Measurements from ENCODE around the gene KCND2. TPM values are rescaled to one million over a fixed set of nuclear protein-coding genes. Genes with fewer than 3 reads are reported as not detected.

The KCND2 gene
- polyA plus RNA-seq, 1 of the 3 experiments (the other 2 are of a cell fraction) = not detected

DNA sequence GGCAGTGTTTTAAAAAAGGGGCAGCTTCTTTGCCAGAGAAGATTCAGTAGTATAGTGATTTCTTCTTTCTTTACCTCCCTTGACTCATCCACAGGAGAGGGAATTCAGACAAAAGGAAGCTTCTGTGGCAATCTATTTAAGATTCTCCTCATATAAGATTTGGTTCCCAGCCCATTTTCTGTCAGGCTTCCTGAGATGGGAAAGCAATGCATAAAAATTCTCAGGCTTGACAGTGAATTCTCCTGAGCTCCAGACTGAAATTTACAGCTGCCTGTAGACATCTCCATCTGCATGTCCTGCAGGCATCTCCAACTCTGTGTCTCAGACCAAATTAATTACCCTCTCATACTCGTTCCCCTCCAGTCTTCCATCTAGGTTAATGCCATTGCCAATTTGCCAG lies 512.1 kb downstream of the KCND2 start:
- WGBS (ENCODE audit: low lambda C conversion rate) = 0% methylated on average over 1 of the region's 1 CpG
- no peak for DNase-seq
- H3K27ac ChIP-seq (ENCODE audit: low read depth in 2 of 2, low read length in 1 of 2) = no peak overlapping the region
- no peaks in the 10 kb centered on the region for H3K36me3 ChIP-seq (replicated peaks in 1 of 2; ENCODE audit: control insufficient read depth in 1 of 2, insufficient read depth in 2 of 2, low read length in 1 of 2)
- H4K20me1 ChIP-seq (ENCODE audit: insufficient read depth) = no peaks in the 10 kb centered on the region
- H3K9me3 ChIP-seq = no peaks in the 10 kb centered on the region
- H3K27me3 ChIP-seq (ENCODE audit: insufficient read depth) = peaks cover 24% of the 10 kb centered on the region; the same call in 1 of the 2 replicates
- H3K79me2 ChIP-seq (ENCODE audit: insufficient read depth) = no peaks in the 10 kb centered on the region
- H3F3A ChIP-seq (replicated peaks; ENCODE audit: insufficient read depth) = no peaks in the 10 kb centered on the region
- CTCF ChIA-PET = interaction anchor here (1.2 to 3.2 kb wide), 6 partner anchors 8 to 552 kb away, joined by 3 to 14 read pairs (median 6); partner anchors contain the start of gene CPED1
- TF ChIP-seq JUND (IDR thresholded peaks at IDR 0.05) (no peak), ELF1 (IDR thresholded peaks at IDR 0.05) (no peak), SMC3 (IDR thresholded peaks at IDR 0.05; ENCODE audit: low read depth, low read length) (no peak), PBX3 (IDR thresholded peaks at IDR 0.05) (no peak), RCOR1 (IDR thresholded peaks at IDR 0.05; ENCODE audit: low read length) (no peak), MEF2A (IDR thresholded peaks at IDR 0.05; ENCODE audit: borderline replicate concordance, low read depth) (no peak), NFIC (IDR thresholded peaks at IDR 0.05; ENCODE audit: borderline replicate concordance) (no peak), MXI1 (IDR thresholded peaks at IDR 0.05; ENCODE audit: low read depth, low read length) (no peak), FOXJ3 (CRISPR knock-in tag; IDR thresholded peaks at IDR 0.05) (no peak), YY1 (IDR thresholded peaks at IDR 0.05; ENCODE audit: low read depth) (no peak), RAD21 (IDR thresholded peaks at IDR 0.05; ENCODE audit: low read length) (no peak), GABPA (IDR thresholded peaks at IDR 0.05; ENCODE audit: low read depth) (no peak), SIN3A (IDR thresholded peaks at IDR 0.05; ENCODE audit: borderline replicate concordance, low read depth, low read length) (no peak), CHD2 (IDR thresholded peaks at IDR 0.05; ENCODE audit: low read length, partially characterized antibody) (no peak)
- TF ChIP-seq, protein P1, sequence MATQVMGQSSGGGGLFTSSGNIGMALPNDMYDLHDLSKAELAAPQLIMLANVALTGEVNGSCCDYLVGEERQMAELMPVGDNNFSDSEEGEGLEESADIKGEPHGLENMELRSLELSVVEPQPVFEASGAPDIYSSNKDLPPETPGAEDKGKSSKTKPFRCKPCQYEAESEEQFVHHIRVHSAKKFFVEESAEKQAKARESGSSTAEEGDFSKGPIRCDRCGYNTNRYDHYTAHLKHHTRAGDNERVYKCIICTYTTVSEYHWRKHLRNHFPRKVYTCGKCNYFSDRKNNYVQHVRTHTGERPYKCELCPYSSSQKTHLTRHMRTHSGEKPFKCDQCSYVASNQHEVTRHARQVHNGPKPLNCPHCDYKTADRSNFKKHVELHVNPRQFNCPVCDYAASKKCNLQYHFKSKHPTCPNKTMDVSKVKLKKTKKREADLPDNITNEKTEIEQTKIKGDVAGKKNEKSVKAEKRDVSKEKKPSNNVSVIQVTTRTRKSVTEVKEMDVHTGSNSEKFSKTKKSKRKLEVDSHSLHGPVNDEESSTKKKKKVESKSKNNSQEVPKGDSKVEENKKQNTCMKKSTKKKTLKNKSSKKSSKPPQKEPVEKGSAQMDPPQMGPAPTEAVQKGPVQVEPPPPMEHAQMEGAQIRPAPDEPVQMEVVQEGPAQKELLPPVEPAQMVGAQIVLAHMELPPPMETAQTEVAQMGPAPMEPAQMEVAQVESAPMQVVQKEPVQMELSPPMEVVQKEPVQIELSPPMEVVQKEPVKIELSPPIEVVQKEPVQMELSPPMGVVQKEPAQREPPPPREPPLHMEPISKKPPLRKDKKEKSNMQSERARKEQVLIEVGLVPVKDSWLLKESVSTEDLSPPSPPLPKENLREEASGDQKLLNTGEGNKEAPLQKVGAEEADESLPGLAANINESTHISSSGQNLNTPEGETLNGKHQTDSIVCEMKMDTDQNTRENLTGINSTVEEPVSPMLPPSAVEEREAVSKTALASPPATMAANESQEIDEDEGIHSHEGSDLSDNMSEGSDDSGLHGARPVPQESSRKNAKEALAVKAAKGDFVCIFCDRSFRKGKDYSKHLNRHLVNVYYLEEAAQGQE (IDR thresholded peaks at IDR 0.05; ENCODE audit: low read depth, low read length) = no peak
- TF ChIP-seq, protein P2, sequence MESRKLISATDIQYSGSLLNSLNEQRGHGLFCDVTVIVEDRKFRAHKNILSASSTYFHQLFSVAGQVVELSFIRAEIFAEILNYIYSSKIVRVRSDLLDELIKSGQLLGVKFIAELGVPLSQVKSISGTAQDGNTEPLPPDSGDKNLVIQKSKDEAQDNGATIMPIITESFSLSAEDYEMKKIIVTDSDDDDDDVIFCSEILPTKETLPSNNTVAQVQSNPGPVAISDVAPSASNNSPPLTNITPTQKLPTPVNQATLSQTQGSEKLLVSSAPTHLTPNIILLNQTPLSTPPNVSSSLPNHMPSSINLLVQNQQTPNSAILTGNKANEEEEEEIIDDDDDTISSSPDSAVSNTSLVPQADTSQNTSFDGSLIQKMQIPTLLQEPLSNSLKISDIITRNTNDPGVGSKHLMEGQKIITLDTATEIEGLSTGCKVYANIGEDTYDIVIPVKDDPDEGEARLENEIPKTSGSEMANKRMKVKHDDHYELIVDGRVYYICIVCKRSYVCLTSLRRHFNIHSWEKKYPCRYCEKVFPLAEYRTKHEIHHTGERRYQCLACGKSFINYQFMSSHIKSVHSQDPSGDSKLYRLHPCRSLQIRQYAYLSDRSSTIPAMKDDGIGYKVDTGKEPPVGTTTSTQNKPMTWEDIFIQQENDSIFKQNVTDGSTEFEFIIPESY (IDR thresholded peaks at IDR 0.05; ENCODE audit: borderline replicate concordance, low read depth) = no peak
- TF ChIP-seq, protein P3, sequence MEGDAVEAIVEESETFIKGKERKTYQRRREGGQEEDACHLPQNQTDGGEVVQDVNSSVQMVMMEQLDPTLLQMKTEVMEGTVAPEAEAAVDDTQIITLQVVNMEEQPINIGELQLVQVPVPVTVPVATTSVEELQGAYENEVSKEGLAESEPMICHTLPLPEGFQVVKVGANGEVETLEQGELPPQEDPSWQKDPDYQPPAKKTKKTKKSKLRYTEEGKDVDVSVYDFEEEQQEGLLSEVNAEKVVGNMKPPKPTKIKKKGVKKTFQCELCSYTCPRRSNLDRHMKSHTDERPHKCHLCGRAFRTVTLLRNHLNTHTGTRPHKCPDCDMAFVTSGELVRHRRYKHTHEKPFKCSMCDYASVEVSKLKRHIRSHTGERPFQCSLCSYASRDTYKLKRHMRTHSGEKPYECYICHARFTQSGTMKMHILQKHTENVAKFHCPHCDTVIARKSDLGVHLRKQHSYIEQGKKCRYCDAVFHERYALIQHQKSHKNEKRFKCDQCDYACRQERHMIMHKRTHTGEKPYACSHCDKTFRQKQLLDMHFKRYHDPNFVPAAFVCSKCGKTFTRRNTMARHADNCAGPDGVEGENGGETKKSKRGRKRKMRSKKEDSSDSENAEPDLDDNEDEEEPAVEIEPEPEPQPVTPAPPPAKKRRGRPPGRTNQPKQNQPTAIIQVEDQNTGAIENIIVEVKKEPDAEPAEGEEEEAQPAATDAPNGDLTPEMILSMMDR (IDR thresholded peaks at IDR 0.05) = no peak
- TF ChIP-seq, protein P4, sequence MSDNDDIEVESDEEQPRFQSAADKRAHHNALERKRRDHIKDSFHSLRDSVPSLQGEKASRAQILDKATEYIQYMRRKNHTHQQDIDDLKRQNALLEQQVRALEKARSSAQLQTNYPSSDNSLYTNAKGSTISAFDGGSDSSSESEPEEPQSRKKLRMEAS (IDR thresholded peaks at IDR 0.05; ENCODE audit: low read depth) = no peak
- POLR2A ChIA-PET = no interaction called here
- no peaks in the 10 kb centered on the region for H3K4me1 ChIP-seq (ENCODE audit: control insufficient read depth in 1 of 2, insufficient read depth in 2 of 2, low read depth in 1 of 2, low read length in 1 of 2)
- no peaks in the 10 kb centered on the region for H3K9me2 ChIP-seq
- H3K9ac ChIP-seq = no peak overlapping the region
- H3K4me2 ChIP-seq = no peak overlapping the region
- no peak overlapping the region for H3K4me3 ChIP-seq (ENCODE audit: low read depth in 2 of 2, low read length in 1 of 2)
- H2AFZ ChIP-seq (ENCODE audit: low read depth) = no peak overlapping the region
